Stimulated activated CD4-positive, alpha-beta T cell treated with anti-CD3 and anti-CD28 coated beads, Interleukin-12 subunit alpha, Interleukin-12 subunit beta, amount 100 ng/mL, for 4 hours (primary cell): ENCODE measurements around the gene SDHA.
"Not testable (repeated sequence)": the region's sequence is repeated elsewhere in the genome, so short reads cannot be mapped to it uniquely, and the experiment has no call there.

ENCODE experiments used
- DNase-seq: peaks from one replicate; pipeline ENCODE4 v3.0.0-alpha.2; 2020

The SDHA gene

DNA sequence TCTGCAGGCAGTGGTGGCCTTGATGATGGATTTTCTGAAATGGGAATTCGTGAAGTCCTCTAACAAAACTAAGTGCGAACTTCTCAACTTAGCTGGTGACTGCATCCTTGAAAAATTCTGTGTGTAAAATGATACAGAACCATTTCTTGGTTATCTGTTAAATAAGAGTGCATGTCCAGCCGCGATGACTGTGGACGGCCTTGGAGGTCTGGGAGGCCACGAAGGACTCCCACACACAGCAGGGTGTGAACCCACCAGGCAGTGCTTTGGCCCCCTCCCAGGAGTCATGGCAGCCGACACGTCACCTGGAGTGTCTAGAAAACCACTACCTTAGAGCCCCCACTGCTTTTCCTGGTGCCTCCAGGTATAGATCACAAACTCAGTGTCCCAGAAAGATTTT lies 85.6 kb downstream of the SDHA start:
- not testable (repeated sequence) for DNase-seq

GRCh38 chr5:305050-305449 lies 86.9 kb downstream of the SDHA start:
- DNase-seq, result no peak

DNA sequence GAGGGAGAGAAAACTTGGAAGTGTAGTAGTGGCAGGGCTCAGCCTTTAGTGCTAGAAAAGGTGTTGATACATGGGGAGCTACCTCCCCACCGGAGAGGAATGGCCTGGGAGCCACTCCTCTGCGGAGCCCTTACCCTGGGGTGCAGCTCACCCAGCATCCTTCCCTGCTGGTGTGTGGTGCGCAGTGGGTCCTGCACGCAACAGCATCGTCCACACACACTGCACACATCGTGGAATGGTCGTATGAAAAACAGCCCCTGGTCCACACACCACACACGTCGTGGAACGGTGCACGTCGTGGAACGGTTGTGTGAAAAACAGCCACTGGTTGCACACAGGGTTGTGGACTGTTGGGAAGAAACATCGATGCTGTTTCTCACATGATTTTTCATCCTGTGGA lies 87.3 kb downstream of the SDHA start:
- no peak for DNase-seq

DNA sequence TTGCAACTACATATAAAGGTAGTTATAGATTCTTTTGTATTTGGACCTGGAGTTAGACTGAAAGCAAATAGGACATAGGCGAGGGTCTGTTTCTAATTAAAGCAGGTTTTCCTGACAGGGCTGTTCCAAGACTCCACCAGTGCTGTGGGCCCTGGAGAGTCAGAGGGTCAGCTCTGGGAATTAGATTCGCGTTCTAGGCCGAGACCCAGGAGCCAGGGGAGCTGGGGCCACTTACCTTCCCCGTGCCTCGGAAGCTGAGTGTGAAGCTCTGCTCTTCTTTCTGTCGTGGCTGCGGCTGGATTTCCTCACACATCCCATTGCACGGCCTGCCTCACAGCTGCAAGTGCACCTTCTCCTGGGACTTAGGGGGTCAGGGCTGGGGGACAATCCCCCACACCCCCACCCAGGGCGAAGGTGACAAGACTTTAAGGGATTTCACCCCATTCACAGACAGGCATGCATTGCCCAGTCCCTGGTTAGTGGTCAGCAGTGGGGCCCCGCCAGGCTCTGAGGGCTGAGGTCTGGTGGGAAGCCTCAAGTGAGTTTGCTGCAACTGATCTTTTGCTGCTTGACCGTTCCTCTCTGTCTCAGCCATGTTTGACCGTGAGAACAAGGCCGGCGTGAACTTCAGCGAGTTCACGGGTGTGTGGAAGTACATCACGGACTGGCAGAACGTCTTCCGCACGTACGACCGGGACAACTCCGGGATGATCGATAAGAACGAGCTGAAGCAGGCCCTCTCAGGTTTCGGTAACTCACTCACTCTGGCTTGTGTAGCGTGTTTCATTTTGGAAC lies 88.1 kb downstream of the SDHA start:
- DNase-seq, result no peak
